ENCODE measurements around the gene PAX9. TPM values are rescaled to one million over a fixed set of nuclear protein-coding genes. Genes with fewer than 3 reads are reported as not detected.

Gene PAX9
- total RNA-seq (2014; rRNA removed; shearing (Covaris generic); ENCODE audit: low replicate concordance): not detected in 2 replicates

- H3K9me2 ChIP-seq (replicated peaks; ENCODE audit: insufficient read depth, low read length): no peaks in the 10 kb centered on the region
- H2AFZ ChIP-seq (ENCODE audit: low read length): no peak within 1 kb of the TSS
- H3K4me2 ChIP-seq (ENCODE audit: low read depth, low read length, poor library complexity, severe bottlenecking): no peak within 1 kb of the TSS
- H3K27ac ChIP-seq (ENCODE audit: low read length): no peak within 1 kb of the TSS
- no peaks in the 10 kb centered on the region for H3K36me3 ChIP-seq (ENCODE audit: insufficient read depth, low read length)
- peak; percentile 73 for DNase-seq
- H3K27me3 ChIP-seq (ENCODE audit: low read length): no peaks in the 10 kb centered on the region
- no peaks in the 10 kb centered on the region for H3K9me3 ChIP-seq (ENCODE audit: low read length)
- no peaks in the 10 kb centered on the region for H4K20me1 ChIP-seq (ENCODE audit: insufficient read depth, low read depth, low read length)
- H3K4me1 ChIP-seq (ENCODE audit: low read length): peaks cover 10% of the 10 kb centered on the region
- no peak within 1 kb of the TSS for H3K4me3 ChIP-seq (ENCODE audit: low read length)
- no peak within 1 kb of the TSS for H3K9ac ChIP-seq (ENCODE audit: low read length)
- H3K79me2 ChIP-seq (ENCODE audit: low read length): no peaks in the 10 kb centered on the region
Observed at GRCh38 chr14:36661506-36662257, at the start of gene PAX9. Gene PAX9, plus strand, starts transcription at chr14:36661860. Its CDS starts 230 bp downstream, at chr14:36662090.

DNA sequence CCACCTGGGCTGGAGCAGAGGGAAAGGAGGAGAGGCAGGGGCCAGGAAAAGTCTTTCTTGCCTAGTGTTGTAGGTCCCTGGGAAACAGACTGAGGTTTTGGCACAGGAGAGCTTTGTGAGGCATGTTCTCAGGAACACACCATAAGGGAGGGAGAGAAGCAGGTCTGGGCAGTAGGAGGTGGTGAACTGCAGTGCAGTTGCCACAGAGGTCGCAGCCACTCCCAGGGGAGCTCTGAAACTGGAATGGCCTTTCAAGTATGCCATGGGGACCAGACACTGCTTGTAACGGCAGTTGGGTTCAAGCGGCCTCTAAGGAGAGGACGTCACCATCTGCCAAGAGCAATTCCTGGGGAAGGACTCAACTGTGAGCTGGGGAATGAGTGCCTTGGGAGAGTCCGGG, 43.8 kb upstream of the PAX9 start:
- H3K4me3 ChIP-seq (ENCODE audit: low read length): no peak overlapping the region
- H4K20me1 ChIP-seq (ENCODE audit: insufficient read depth, low read depth, low read length): no peaks in the 10 kb centered on the region
- no peaks in the 10 kb centered on the region for H3K9me2 ChIP-seq (replicated peaks; ENCODE audit: insufficient read depth, low read length)
- H3K9ac ChIP-seq (ENCODE audit: low read length): no peak overlapping the region
- H3K36me3 ChIP-seq (ENCODE audit: insufficient read depth, low read length): no peaks in the 10 kb centered on the region; the same call in 1 of the 2 replicates
- H3K27me3 ChIP-seq (ENCODE audit: low read length): no peaks in the 10 kb centered on the region
- H3K27ac ChIP-seq (ENCODE audit: low read length): no peak overlapping the region
- H3K4me1 ChIP-seq (ENCODE audit: low read length): peaks cover 9% of the 10 kb centered on the region
- no peak overlapping the region for H3K4me2 ChIP-seq (ENCODE audit: low read depth, low read length, poor library complexity, severe bottlenecking)
- no peaks in the 10 kb centered on the region for H3K79me2 ChIP-seq (ENCODE audit: low read length)
- no peak for DNase-seq
- H3K9me3 ChIP-seq (ENCODE audit: low read length): peaks cover 8% of the 10 kb centered on the region
- peak overlapping the region; percentile 22; the same call in 1 of the 2 replicates for H2AFZ ChIP-seq (ENCODE audit: low read length)

DNA sequence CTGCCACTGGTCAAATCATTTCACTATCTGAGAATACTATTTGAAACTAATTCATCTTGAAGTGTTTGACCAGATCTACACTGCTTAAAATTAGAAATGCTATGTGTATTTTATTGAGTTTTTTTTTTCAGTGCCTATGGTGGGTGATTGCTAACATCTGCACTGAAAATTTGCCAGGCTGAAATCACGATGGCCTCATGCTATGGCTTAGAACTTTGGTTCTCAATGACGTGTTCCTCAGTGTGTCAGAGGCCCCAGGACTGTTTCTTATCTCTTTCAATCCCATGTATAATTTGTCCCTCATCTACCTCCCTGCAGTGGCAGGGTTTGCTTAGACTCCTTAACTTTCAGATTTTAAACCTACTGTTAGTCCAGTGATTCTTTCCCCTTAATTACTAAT, 43.0 kb upstream of the PAX9 start:
- no peaks in the 10 kb centered on the region for H4K20me1 ChIP-seq (ENCODE audit: insufficient read depth, low read depth, low read length)
- H3K4me2 ChIP-seq (ENCODE audit: low read depth, low read length, poor library complexity, severe bottlenecking): no peak overlapping the region
- peaks cover 8% of the 10 kb centered on the region for H3K9me3 ChIP-seq (ENCODE audit: low read length)
- no peak overlapping the region for H3K9ac ChIP-seq (ENCODE audit: low read length)
- H3K79me2 ChIP-seq (ENCODE audit: low read length): no peaks in the 10 kb centered on the region
- no peak overlapping the region for H3K4me3 ChIP-seq (ENCODE audit: low read length)
- peaks cover 9% of the 10 kb centered on the region for H3K4me1 ChIP-seq (ENCODE audit: low read length)
- H3K36me3 ChIP-seq (ENCODE audit: insufficient read depth, low read length): no peaks in the 10 kb centered on the region; the same call in 1 of the 2 replicates
- DNase-seq: no peak
- H3K9me2 ChIP-seq (replicated peaks; ENCODE audit: insufficient read depth, low read length): no peaks in the 10 kb centered on the region
- no peak overlapping the region for H3K27ac ChIP-seq (ENCODE audit: low read length)
- H2AFZ ChIP-seq (ENCODE audit: low read length): peak overlapping the region; percentile 17; the same call in 1 of the 2 replicates
- H3K27me3 ChIP-seq (ENCODE audit: low read length): no peaks in the 10 kb centered on the region

DNA sequence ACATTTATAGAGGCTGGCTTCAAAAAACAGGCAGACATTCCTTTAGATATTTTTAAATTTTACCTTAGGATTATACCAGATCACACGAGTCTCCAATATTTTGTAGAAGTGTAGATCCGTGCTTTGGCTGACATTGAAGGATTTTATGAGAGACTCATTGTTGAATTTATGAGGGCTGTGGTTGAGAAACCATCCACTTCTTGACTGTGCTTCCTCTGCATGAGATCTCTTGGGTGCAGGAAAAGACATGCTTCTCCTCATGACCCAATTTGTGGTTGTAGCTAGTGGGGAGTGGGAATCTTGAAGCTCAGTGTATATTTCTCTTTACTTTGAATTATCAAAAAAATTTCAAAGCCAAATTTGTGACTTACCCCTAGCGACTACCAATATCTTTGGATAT, 42.5 kb upstream of the PAX9 start:
- no peak for DNase-seq
- Histone ChIP-seq H3K4me3 (ENCODE audit: low read length) (no peak overlapping the region), H2AFZ (ENCODE audit: low read length) (peak overlapping the region; percentile 17; the same call in 1 of the 2 replicates), H3K9ac (ENCODE audit: low read length) (no peak overlapping the region), H3K36me3 (ENCODE audit: insufficient read depth, low read length) (no peaks in the 10 kb centered on the region; the same call in 1 of the 2 replicates), H3K79me2 (ENCODE audit: low read length) (no peaks in the 10 kb centered on the region), H3K4me2 (ENCODE audit: low read depth, low read length, poor library complexity, severe bottlenecking) (no peak overlapping the region), H3K27me3 (ENCODE audit: low read length) (no peaks in the 10 kb centered on the region), H4K20me1 (ENCODE audit: insufficient read depth, low read depth, low read length) (no peaks in the 10 kb centered on the region), H3K27ac (ENCODE audit: low read length) (no peak overlapping the region), H3K9me3 (ENCODE audit: low read length) (peaks cover 8% of the 10 kb centered on the region), H3K9me2 (replicated peaks; ENCODE audit: insufficient read depth, low read length) (no peaks in the 10 kb centered on the region), H3K4me1 (ENCODE audit: low read length) (peaks cover 9% of the 10 kb centered on the region)

DNA sequence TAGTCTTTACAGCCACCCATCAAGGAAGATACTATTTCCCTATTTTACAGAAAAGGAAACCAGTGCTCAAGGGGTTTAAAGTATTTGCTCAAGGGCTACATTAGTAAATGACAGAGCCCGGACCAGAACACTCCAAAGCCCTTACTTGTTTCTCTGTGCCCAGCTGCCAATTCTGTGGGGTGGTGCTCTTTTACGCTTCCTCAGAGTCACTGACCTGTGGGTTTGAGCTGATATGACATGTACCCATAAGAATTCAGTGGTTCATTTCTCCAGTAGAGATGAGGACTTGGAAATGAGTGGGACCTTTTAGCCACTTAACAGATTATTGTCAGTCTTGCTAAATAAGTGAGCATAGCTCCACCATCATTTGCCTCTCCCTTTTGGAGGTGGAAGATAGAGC, 41.8 kb upstream of the PAX9 start:
- Histone ChIP-seq H3K4me1 (ENCODE audit: low read length) (peaks cover 10% of the 10 kb centered on the region), H3K79me2 (ENCODE audit: low read length) (no peaks in the 10 kb centered on the region), H3K9ac (ENCODE audit: low read length) (no peak overlapping the region), H3K27ac (ENCODE audit: low read length) (no peak overlapping the region), H3K36me3 (ENCODE audit: insufficient read depth, low read length) (no peaks in the 10 kb centered on the region; the same call in 1 of the 2 replicates), H3K9me3 (ENCODE audit: low read length) (peaks cover 8% of the 10 kb centered on the region), H3K9me2 (replicated peaks; ENCODE audit: insufficient read depth, low read length) (no peaks in the 10 kb centered on the region), H3K4me2 (ENCODE audit: low read depth, low read length, poor library complexity, severe bottlenecking) (no peak overlapping the region), H3K4me3 (ENCODE audit: low read length) (no peak overlapping the region), H3K27me3 (ENCODE audit: low read length) (no peaks in the 10 kb centered on the region; the same call in 1 of the 2 replicates), H2AFZ (ENCODE audit: low read length) (0 out of 2 replicates have a peak overlapping the region, but pooled peaks have one; percentile 30), H4K20me1 (ENCODE audit: insufficient read depth, low read depth, low read length) (no peaks in the 10 kb centered on the region)
- no peak for DNase-seq

GRCh38 chr14:36625014-36625413, 36.6 kb upstream of the PAX9 start:
- H4K20me1 ChIP-seq (ENCODE audit: insufficient read depth, low read depth, low read length): no peaks in the 10 kb centered on the region
- no peaks in the 10 kb centered on the region for H3K9me2 ChIP-seq (replicated peaks; ENCODE audit: insufficient read depth, low read length)
- no peaks in the 10 kb centered on the region; the same call in 1 of the 2 replicates for H3K36me3 ChIP-seq (ENCODE audit: insufficient read depth, low read length)
- peak overlapping the region; percentile 60 for H2AFZ ChIP-seq (ENCODE audit: low read length)
- DNase-seq: no peak
- H3K4me3 ChIP-seq (ENCODE audit: low read length): no peak overlapping the region
- H3K79me2 ChIP-seq (ENCODE audit: low read length): no peaks in the 10 kb centered on the region
- peaks cover 37% of the 10 kb centered on the region for H3K4me1 ChIP-seq (ENCODE audit: low read length)
- peaks cover 8% of the 10 kb centered on the region for H3K9me3 ChIP-seq (ENCODE audit: low read length)
- H3K4me2 ChIP-seq (ENCODE audit: low read depth, low read length, poor library complexity, severe bottlenecking): peak overlapping the region; percentile 66
- no peaks in the 10 kb centered on the region; the same call in 1 of the 2 replicates for H3K27me3 ChIP-seq (ENCODE audit: low read length)
- H3K9ac ChIP-seq (ENCODE audit: low read length): no peak overlapping the region
- H3K27ac ChIP-seq (ENCODE audit: low read length): peak overlapping the region; percentile 88

GRCh38 chr14:36625436-36625835, 36.2 kb upstream of the PAX9 start:
- Histone ChIP-seq H3K27ac (ENCODE audit: low read length) (peak overlapping the region; percentile 88), H3K9me3 (ENCODE audit: low read length) (peaks cover 8% of the 10 kb centered on the region), H3K9ac (ENCODE audit: low read length) (peak overlapping the region; percentile 50), H3K4me3 (ENCODE audit: low read length) (peak overlapping the region; percentile 15; the same call in 1 of the 2 replicates), H2AFZ (ENCODE audit: low read length) (peak overlapping the region; percentile 60), H3K4me1 (ENCODE audit: low read length) (peaks cover 35% of the 10 kb centered on the region), H4K20me1 (ENCODE audit: insufficient read depth, low read depth, low read length) (no peaks in the 10 kb centered on the region), H3K27me3 (ENCODE audit: low read length) (no peaks in the 10 kb centered on the region; the same call in 1 of the 2 replicates), H3K9me2 (replicated peaks; ENCODE audit: insufficient read depth, low read length) (no peaks in the 10 kb centered on the region), H3K79me2 (ENCODE audit: low read length) (no peaks in the 10 kb centered on the region), H3K4me2 (ENCODE audit: low read depth, low read length, poor library complexity, severe bottlenecking) (peak overlapping the region; percentile 66), H3K36me3 (ENCODE audit: insufficient read depth, low read length) (no peaks in the 10 kb centered on the region; the same call in 1 of the 2 replicates)
- DNase-seq: peak; percentile 53

DNA sequence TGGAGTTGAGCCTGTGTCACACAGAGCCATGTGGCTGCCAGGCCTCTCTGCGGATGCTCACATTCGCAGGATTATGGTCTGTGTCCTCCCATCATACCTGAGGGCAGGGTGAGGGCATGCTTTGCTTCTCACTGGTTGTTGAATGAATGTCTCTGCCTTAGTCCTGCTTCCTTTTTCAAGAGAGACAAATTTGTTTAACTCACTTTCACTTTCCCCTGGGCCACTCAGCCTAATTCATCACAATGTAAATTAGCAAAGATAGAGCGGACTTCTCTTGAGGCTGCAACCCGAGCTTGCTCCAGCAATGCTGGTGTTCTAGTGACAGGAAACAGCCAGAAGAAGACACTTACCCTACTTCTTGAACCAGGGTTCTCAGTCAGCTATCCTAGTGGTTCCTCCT, 35.5 kb upstream of the PAX9 start:
- H3K27ac ChIP-seq (ENCODE audit: low read length): peak overlapping the region; percentile 88
- H3K4me2 ChIP-seq (ENCODE audit: low read depth, low read length, poor library complexity, severe bottlenecking): peak overlapping the region; percentile 66
- peak overlapping the region; percentile 45; the same call in 1 of the 2 replicates for H3K4me3 ChIP-seq (ENCODE audit: low read length)
- peak; percentile 98 for DNase-seq
- no peaks in the 10 kb centered on the region for H4K20me1 ChIP-seq (ENCODE audit: insufficient read depth, low read depth, low read length)
- H3K9me3 ChIP-seq (ENCODE audit: low read length): peaks cover 8% of the 10 kb centered on the region
- no peaks in the 10 kb centered on the region for H3K79me2 ChIP-seq (ENCODE audit: low read length)
- peak overlapping the region; percentile 64 for H3K9ac ChIP-seq (ENCODE audit: low read length)
- H3K27me3 ChIP-seq (ENCODE audit: low read length): no peaks in the 10 kb centered on the region; the same call in 1 of the 2 replicates
- H3K36me3 ChIP-seq (ENCODE audit: insufficient read depth, low read length): no peaks in the 10 kb centered on the region; the same call in 1 of the 2 replicates
- H2AFZ ChIP-seq (ENCODE audit: low read length): peak overlapping the region; percentile 60; the same call in 1 of the 2 replicates
- H3K9me2 ChIP-seq (replicated peaks; ENCODE audit: insufficient read depth, low read length): no peaks in the 10 kb centered on the region
- H3K4me1 ChIP-seq (ENCODE audit: low read length): peaks cover 35% of the 10 kb centered on the region
